ENCODE results near the gene RIN3.

RIN3 gene

GRCh38 chr14:92579244-92579936, 65.8 kb downstream of the RIN3 start:
- DNase-seq, result no peak

- DNase-seq, result no peak
Measured at GRCh38 chr14:92581206-92581605, 67.6 kb downstream of the RIN3 start.

DNA sequence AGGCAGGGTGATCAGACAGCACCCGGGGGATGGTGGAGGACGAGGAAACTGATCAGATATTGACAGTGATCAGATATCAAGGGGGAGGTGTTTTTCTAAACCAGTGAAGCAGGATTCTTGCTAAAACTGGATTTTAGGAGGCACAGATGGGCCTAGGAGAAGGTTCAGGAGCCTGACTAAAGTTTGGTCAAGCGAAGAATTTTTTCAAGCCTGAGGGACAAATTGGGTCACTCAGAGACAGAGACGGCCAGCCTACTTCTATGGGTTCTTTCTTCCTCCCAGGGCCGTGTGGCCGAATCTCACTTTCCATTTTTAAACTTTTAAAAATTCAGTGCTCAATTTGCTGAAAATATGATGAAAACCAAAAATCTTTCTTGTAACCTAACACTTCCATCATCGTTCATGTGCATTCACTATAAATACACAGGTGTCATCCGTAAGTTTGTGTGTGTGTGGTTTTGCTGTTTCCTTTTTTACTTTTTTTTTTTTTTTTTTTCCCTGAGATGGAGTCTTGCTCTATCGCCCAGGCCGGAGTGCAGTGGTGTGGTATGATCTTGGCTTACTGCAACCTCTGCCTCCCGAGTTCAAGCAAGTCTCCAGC, 68.5 kb downstream of the RIN3 start:
- no peak for DNase-seq

DNA sequence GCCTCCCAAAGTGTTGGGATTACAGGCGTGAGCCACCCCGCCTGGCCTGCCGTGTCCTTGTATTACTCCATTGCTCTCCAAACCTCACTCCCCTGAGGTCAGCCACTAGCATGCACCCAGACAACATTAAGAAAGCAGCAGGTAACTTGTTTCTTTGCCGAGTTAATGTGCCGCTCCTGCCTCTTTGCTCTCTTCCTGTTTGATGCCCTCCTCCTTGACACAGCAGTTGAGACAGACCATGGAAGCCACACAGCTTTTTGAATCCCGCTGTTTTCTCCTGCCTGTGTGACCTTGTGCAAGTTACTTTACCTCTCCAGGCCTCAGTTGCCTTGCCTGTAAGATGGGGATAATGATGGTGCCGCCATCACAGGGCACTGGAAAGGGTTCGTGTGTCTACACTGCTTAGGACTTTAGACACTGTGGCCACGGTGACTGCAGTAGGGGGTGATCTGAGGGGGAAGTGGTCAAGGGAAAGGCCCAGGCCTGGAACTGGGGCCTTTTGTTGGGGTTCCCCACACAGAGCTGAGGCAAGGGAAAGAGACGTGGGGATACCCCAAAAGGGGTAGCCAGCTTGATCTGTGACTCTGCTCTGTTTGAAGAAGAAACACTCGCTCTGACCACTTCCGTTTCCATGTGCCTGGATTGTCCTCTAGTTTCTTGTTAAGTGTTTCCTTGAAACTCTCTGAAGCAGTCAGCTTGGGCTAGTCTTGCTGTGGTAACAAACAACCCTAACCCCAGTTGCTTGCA, 69.3 kb downstream of the RIN3 start:
- no peak for DNase-seq

GRCh38 chr14:92584220-92584619, 70.6 kb downstream of the RIN3 start:
- DNase-seq, result no peak

DNA sequence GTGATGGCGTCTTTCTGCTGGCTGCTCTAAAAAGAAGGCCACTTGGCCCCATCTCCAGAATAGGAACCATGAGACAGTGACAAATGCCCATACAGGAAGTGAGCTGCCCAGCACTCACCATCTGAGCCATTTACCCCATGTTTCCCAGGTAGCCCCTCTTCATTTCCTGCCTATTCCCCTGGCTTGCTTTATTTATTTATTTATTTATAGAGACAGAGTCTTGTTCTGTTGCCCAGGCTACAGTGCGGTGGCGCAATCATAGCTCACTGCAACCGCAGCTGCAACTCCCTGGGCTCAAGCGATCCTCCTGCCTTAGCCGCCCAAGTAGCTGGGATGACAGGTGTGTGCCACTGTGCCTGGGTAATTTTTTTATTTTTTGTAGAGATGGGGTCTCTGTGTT, 71.2 kb downstream of the RIN3 start:
- no peak for DNase-seq

DNA sequence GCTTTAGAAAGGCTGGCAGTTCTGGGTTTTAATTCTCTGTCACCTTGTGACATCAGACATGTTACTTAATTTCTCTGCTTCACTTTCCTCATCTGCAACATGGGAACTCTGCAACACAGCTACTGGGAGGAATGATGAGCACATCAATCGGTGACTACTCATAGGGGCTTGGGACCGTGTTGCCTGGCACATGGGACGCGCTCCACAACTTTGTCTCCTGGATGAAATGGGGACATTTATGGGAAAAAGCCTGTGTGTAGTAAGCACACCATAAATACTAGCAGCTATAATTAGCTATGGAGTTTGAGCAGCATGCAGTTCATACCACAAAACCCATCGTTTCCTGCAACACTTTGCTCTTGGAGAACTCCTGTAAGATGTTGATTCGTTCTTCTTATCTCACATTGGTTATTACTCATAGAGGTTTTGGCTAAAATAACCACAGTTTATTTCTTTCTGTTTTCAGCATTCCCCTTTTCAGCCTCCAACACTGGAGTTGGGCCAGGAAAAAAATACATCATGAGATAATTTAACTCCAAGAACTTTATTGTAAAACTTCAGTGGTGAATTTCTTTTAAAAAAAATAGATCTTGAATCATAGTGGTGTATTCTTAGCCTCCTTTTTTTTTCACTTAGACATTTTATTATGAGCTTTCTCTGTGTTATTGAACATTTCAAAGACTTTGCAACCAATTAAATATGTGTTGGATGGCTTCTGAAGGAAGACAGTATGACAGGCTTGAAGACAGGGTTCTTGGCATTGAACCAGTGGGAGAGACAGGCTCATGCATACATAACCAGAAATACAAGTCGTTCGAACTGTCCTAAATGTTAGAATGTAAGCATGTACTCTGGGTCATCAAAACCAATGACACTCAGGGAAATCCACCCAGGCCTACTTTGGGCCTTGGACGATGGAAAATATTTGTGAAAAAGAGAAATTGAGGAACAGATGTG, 72.7 kb downstream of the RIN3 start:
- peak; percentile 58 for DNase-seq

- no peak for DNase-seq
Measured at GRCh38 chr14:92586963-92587699, 73.5 kb downstream of the RIN3 start.

DNA sequence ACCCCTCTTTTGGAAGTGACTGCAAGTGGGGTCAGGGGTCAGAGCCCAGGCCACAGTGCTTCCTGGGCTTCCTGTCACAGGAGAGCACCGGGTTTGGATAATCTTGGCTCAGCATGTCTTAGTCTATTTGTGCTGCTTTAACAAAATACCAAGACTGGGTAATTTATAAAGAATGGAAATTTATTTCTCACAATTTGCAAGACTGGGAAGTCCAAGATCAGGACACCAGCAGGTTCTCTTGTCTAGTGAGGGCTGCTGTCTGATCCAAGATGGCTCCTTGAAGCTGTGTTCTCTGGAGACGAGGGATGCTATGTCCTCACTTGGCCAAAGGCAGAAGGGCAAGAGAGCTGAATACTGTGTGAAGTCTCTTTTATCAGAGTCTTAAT, 74.1 kb downstream of the RIN3 start:
- no peak for DNase-seq

DNA sequence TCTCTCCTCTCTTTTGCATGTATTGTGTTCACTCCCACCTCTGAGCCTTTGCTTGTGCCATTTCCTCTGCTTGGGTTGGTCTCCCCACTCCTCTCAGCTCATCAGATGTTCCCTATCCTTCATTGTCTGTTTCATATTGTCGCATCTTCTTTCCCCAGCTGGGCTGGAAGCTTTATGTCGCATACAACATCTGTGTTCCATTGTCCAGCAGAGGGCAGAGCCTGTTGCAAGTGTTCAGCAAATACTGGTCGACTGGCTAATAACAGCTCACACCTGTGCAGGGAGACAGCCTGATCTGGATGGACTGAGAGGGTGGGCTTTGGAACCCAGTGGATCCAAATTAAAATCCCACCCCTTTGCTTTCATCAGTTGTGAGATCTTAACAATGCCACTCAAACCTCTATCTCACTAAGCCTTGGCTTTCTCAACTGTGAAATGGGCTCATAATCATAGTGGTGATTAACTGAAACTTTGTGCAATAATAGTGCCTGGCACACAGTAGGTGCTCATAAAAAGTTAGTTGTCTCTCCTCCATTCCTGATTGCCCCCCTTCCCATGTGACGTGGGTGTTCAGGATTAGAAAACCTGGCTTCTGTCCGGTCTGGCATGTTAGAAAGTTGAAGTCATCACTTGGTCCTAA, 75.8 kb downstream of the RIN3 start:
- no peak for DNase-seq

DNA sequence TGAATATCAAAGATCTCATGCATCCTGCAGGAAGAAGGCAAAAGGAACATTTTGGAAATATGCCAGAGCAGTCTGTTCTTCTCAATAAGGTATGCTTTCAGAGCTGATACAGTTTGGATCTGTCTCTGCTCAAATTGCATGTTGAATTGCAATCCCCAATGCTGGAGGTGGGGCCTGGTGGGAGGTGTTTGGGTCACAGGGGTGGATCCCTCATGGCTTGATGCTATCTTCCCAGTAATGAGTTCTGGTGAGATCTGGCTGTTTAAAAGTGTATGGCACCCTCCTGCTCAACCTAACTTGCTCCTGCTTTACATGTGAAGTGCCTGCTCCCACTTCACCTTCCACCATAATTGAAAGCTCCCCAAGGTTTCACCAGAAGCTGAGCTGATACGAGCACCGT, 76.6 kb downstream of the RIN3 start:
- no peak for DNase-seq

DNA sequence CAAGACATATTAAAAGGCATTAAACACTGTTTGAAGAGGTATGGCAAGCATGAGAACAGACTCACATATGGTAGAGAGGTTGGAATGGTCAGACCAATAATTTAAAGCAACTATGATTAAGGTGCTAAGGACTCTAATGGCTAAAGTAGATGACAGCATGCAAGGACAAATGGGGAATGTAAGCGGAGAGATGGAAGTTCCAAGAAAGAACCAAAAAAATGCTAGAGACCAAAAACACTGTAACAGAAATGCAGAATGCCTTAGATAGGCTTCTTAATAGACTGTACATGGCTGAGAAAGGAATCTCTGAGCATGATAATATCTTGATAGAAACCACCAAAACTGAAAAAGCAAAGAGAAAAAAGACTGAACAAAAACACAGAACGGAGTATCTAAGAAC, 77.4 kb downstream of the RIN3 start:
- DNase-seq, result no peak

- no peak for DNase-seq
Measured at GRCh38 chr14:92591346-92591745, 77.8 kb downstream of the RIN3 start.

- no peak for DNase-seq
Measured at GRCh38 chr14:92595267-92595666, 81.7 kb downstream of the RIN3 start.

DNA sequence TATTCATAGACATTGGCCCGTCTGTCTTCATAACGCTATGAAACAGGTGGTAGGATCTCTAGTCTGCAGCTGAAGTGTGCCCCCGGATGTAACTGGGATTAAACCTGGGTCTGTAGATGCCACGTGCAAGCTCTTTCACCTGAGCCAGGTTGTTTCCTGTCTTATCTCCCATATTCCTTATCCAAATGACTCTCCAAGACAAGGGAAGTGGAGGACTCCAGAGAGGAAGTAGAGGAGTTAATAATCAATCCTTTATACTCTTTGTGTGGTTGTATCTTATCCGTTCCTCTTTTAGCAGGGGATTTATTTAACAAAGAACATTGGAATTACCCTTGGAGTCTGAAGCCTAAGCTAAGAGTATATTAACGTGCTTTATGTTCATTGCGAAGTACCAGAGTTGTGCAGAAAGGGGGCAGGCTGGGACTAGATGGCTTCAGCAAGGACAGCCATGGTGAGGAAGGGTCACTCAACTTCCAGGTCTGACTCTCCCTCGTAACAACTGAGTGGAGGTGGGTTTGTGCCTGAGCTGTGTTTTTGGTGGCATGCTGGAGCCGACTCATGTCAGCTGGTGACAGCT, 82.8 kb downstream of the RIN3 start:
- no peak for DNase-seq

DNA sequence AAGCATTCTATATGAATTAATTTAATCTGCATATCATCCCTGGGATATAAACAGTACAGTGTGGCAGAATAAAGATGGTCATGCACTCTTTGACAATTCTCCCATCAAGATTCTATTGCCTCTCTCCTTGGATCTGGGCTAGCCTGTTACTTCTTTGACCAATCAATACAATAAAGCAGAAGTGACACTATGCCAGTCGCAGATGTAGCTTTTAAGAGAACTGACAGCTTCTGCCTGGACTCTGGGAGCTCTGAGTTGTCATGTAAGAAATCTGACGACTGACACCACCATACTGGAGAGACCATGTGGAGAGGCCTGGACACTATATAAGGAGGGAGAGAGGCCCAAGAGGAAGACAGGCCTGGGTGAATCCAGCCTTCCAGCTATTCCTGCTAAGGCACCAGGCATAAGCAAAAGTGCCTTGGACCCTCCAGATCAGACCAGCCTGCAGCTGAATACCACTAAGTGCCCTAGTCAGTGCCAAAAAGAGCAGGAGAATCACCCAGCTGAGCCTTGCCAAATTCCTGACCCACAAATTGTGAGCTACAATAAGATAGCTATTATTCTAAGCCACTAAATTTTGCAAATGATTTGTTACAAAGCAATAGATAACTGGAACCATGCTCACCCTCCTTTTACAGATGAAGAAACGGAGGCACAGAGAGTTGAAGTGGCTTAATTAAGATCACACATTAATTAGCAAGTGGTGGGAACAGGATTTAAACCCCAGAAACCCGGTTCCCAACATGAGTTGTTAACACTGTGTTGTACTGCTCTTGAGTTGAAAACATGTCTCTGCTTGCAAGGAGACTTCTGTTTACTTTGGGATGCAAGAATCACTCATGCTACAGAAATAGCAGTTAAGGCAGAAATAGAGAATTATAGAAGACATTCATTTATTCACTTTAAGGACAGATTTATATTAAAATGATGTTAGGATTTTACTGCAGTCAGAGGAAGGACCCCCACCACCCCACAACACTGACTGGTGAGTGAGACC, 84.6 kb downstream of the RIN3 start:
- no peak for DNase-seq

GRCh38 chr14:92599811-92600210, 86.2 kb downstream of the RIN3 start:
- DNase-seq, result no peak

- peak; percentile 13 for DNase-seq
Measured at GRCh38 chr14:92600318-92601053, 86.9 kb downstream of the RIN3 start.

GRCh38 chr14:92601131-92601710, 87.6 kb downstream of the RIN3 start:
- DNase-seq, result no peak
